8988T (cell line): ENCODE data around the gene SRGAP1.
A peak's percentile ranks its signal among the peaks of the same experiment; 100 is the strongest.
"Not testable (repeated sequence)": the region's sequence is repeated elsewhere in the genome, so short reads cannot be mapped to it uniquely, and the experiment has no call there.

ENCODE experiments used
- DNase-seq: peaks from one replicate; pipeline ENCODE4 v3.0.0; 2011

SRGAP1 gene

DNA sequence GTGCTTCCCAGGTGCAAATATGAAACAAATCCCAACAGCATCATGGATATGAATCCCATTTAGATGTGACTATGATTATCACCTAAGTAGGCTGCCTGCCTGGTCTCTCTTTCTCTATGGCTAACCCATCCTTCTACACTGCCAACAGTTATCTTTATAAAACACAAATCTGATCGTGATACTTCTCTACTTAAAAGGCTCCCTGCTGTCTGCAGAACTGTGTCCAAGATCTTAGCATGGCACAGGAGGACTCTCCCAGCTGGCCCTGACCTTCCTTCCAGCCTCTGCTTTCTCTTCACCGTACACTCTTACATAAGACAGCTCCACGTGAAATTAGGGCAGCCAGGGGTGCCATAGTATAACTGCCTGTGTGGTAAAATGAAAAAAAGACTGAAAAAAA lies 3.5 kb upstream of the SRGAP1 start:
- no peak for DNase-seq

DNA sequence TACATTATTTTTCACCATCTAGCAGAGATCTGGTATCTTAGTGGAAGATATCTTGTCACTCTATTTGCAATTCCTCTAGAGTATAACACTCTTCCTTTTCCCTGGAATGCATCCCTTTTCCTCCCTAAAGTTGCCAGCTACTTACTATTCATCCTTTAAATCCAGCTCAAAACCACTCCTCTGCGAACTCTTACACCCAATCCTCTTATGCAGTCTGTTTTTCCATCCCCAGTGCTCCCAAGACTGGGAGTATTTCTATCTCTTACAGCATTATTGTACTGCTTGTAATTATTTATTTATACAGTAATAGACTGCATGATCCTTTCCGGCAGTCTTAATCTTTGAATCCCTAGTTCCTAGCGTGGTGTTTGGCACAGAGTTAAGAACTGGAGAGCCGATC lies 2.9 kb upstream of the SRGAP1 start:
- DNase-seq = no peak

DNA sequence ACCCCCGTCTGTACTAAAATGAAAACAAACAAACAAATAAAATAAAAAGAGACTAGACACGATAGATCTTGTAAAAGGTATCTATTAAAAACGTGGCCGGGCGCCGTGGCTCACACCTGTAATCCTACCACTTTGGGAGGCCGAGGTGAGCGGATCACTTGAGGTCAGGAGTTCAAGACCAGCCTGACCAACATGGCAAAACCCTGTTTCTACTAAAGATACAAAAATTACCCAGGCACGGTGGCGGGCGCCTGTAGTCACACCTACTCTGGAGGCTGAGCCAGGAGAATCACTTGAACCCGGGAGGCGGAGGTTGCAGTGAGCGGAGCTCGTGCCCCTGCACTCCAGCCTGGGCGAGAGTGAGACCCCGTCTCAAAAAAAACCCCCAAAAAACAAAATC lies 1.8 kb upstream of the SRGAP1 start:
- not testable (repeated sequence) for DNase-seq

DNA sequence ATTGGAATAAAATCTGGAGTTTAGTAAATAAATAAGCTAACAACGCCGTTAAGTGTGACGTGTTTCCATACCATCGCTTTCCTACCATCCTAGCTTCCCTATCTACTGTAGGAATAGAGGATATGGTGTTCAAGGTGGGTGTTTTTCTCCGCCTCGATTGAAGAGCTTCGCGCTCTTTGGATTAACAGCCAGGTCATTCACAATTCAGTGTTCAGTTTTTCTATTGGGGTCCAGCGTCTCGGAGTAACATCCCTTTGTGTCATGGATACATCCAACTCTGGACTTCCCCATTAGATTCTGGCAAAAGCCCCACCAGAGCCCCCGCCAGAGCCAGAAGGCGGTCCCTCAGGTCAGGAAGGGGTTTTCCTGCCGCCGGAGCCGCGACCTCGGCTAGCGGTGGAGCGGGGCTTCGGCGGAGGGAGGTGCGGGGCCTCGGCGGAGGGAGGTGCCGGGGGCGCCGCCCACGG lies 1.2 kb upstream of the SRGAP1 start:
- DNase-seq = no peak

DNA sequence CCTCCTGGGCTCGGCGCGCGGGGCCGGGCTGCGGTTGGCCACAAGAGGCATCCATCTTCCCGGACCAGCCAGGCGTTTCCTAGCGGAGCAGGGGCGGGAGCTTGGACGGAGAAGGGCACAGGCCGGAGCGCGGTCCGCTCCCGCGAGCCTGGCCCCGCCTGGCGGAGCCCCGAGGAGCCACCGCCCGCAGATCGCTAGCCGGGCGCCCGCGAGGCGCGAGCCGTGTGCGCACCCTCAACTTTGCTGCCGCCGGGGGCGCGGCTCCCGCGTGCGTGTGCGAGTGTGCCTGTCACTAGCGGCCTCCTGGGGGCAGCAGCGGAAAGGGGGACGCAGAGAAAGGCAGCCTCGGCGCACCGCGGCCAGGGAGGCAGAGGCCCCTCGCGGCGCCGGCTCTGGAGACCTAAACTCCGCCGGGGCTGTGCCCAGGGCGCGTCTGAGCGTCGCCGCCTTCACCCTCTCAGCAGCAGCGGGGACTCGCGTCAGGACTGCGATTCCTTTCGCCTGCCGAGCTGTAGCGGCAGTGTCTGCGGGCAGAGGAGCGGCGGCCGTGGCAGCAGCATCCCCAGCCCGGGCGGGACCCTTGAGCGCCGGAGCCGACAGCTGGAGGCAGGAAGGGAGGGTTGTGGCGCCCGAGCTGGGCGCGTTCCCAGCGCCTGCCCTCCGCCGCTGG lies 644 bp upstream of the SRGAP1 start:
- DNase-seq = peak; percentile 84

DNA sequence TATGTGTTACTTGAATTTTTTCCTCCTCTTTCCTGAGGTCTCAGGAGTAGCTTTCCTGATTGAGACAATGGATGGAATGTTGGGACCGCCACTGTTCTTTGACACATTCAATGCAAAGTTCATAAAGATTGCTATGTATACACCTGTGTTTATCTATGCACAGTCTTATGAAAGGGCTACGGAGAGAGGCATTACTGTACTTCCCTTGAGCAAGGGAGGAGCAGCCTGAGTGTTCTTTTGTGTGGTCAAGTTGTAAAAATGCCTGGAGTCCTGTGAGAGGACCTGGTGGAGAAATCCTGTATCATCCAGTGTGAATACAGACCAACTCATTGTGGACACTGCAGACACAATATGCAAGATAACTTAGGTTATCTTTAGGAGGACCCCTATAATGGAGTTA lies 1.2 kb downstream of the SRGAP1 start:
- DNase-seq = no peak

DNA sequence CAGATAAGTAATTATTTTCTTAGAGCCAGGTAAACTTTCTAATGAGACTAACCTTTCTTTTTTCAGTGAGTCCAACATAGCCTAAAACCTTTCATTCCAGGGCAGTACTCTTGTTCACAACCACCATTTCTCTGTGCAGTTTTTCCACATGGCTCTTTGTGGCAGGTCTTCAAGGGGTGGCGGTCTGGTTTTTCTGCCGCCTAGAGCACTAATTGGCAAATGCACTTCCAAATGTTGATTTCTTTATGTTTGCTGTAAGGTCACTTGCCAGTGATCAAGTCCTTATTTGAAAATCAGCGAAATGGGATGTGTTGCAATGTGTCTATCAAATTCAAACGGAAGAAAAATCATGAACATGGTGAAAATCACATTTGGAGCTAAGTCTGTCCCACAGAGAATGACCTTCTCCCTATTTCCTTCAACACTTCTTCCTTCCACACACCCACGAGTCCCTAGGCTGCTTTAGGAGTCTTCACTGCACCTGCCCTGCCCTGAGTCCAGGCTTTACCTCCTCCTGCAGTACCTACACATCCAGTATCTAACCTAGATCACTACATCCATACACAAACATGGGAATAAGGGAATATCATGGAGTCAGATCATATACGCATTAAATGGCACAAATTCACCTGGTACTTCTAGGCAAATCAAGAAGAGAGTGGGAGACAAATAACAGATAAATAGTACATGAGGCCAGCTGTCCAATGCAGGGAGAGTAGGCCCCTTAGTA lies 1.9 kb downstream of the SRGAP1 start:
- no peak for DNase-seq

DNA sequence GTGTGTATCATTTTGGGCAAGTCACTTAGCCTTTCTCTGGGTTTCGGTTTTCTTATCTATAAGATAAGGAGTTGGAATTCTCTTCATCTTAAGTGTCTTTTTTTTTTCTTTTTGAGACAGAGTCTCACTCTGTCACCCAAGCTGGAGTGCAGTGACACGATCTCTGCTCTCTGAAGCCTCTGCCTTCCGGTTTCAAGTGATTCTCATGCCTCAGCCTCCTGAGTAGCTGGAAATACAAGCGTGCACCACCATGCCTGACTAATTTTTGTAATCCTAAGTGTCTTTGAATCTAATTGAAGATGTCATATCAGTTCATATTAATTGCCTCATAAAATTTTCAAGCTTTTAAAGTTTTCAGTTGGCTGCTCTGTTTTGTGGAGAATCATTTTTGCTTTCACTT lies 4.0 kb downstream of the SRGAP1 start:
- DNase-seq = no peak

DNA sequence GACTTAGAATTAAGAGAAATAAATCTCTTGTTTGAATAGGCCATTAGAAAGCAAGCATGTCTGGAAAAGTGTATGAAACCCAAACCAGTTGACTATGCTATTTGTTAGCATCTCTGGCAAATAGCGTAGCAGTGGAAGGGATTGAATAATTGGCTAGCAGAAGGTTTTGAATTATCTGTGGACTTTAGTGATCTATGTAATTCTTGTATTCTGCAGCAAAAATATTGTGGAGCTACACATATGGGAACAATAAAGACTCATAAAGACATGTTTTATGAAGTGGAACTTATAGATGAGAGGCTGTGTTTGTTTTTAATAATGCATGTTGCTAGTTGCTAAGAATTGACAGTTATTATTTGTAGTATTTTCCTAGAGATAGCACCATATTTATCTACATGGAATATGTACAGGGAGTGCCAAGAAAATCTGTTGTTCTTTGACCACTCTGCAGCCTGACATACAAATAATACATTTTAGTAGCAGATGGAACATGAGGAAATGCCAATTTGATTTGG lies 4.7 kb downstream of the SRGAP1 start:
- DNase-seq = no peak

DNA sequence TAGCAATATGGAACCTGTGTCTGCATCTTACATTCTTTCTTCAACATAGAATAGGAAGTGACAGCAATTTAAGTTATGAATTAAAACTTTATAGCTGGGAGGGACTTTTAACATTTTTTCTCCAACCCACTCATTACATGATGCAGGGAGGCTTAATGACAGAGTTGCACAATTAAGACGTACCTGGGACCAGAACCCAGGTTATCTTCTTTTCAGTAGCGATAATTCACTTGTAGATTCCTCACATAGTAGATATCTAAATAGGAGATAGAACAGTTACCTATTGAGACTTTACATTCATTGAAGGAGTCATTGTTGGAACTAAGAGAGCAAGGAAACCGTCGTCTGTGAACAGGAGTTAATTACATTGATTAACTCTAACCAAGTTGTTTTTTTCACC lies 5.1 kb downstream of the SRGAP1 start:
- no peak for DNase-seq

DNA sequence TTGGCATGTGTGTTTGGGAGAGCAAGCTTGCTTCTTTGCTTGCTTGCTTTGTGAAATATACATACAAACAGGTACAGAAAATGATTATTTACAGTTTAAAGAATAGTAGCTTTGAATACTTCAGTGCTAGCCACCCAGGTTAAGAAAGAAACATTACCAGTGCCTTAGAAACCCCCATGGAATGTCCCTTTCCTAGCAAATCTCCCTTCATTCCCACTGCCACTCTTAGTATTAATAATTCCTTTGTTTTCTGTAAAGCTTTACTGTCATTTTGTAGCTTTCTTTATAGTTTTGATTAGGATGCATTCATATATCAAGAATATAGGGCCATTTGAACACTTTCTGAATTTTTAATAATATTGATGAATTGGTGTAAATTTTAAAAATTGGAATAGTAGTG lies 9.5 kb downstream of the SRGAP1 start:
- DNase-seq = no peak

DNA sequence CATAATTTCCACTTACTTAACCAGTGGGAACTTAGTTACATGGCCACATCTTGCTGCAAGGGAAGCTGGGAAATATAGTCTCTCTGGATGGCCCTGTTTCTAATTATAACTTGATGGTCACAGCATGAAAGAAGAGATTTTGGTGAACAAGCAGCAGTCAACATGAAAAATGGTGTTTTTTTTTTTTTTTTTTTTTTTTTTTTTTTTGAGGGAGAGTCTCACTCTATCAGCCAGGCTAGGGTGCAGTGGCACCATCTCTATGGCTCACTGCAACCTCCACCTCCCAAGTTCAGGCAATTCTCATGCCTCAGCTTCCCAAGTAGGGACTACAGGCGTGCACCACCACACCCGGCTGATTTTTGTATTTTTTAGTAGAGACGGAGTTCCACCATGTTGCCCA lies 10.8 kb downstream of the SRGAP1 start:
- DNase-seq = no peak

DNA sequence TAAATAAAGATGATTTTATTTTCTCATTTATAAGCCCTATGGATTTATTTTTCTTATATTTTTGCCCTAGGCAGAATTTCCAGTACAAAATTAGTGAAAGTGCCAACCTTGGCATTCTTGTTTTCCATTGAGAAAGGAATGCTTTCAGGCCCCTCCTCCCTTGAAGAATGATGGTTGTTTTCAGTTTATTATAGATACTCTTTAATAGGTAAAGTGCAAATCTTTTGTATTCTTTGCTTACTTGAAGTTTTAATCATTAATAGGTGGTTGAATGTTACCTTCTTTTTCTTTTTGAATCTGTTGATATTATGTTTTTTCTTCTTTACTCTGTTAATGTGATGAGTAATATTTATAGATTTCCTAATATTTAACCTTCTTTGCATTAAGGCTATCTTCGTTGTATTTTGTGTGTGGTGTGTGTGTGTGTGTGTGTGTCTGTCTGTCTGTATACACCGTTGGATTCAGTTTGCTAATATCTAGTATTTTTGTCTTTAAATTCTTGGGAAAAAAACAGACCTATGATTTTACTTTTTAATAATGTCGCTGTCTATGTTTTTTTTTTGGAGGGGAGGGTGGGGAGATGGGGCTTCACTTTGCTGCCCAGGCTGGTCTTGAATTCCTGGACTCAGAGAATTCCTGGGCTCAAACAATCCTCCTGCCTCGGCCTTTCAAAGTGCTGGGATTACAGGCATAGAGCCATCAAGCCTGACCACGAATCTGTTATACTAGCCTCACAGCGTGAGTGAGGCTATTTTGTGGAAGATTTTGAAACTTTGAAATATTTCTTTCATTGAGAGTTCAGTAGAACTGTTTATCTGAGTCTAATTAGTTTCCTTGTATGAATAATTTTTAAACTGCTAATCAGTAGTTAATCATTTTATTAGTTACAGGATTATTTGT lies 13.5 kb downstream of the SRGAP1 start:
- DNase-seq = no peak

DNA sequence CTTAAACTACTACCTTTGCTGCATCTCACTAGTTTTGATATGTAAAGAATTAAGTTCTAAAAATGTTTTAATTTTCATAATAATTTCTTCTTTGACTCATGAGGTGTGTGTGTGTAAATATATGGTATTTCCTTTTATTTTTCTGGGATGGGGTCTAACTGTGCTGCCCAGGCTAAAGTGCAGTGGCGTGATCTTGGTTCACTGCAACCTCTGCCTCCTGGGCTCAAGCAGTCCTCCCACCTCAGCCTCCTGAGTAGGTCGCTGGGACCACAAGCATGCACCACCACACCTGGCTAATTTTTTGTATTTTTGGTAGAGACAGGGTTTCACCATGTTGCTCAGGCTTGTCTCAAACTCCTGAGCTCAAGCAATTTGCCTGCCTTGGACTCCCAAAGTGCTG lies 15.4 kb downstream of the SRGAP1 start:
- not testable (repeated sequence) for DNase-seq

DNA sequence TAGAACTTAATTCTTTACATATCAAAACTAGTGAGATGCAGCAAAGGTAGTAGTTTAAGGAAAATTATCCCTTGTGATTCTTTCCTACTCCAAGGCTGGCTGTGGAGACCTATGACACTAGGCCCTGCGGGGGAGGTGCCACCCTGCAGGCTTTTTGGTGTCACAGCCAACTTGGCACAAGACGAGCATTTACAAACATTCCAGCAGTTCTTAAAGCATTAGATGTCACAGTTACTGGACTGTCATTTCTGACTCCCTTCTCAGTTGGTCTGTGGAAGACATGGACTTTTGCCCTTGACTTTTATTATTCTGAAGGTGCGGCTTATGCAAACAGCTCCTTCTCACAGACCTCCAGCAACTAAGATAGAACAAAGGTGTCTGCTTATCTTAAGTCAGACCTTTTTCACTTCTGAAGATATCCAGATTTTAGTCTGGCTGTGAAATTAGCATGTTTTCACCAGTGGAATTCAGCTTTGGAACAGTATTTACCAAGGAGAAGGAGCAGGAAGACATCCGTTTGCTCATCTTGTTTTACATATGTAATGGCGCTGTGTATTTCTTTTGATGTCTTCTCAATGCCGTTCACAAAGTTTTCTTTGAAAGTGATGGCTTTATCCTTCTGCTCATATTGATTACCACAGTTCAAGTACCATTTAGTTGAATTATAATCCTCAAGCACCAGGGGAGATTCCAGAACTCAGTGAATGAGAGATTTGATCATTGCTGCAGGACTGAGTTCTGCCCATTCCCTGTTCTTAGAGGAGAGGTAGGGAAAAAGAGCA lies 17.9 kb downstream of the SRGAP1 start:
- no peak for DNase-seq

DNA sequence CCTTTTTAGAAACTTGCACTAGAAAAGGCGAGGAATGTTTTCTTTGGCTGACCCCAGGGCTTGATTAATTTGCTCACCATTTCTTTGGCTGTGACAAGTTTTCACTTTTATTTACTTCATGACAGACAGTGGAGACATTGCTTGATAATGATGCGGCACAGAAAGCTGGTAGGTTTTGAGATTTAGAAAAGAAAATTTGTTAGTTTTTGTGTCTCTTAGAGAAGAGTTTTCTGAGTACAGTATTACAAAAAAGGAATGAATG lies 18.4 kb downstream of the SRGAP1 start:
- no peak for DNase-seq

DNA sequence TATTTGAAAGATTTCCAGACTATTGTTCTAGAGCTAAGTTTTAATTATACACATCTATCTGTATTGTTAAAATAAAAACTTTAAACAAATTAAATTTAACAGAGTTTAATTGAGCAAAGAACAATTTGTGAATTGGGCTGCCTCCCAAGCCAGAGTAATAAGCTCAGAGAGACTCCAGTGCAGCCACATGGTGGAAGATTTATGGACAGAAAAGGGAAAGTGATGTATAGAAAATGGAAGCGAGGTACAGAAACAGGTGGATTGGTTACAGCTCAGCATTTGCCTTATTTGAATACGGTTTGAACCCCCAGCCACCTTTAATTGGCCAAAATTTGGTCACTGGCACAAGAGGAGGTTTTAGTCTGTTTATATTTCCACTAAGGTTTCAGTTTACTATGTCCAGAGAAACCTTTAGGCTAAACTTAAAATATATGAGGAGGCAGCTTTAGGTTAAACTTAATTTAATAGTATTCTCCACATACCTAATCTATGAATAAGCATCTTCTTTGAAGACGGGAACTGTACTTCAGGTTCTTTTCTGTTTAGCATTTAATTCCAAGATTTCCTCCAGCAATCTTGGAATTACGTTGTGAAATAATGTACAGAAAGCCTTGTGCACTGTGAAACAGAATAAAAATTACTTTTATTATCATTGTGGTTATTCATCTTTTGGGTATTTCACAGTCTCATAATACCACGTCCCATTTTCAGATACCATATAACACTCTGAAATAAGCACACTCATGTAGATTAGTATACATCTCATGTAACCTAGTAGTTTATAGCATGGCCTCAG lies 19.4 kb downstream of the SRGAP1 start:
- no peak for DNase-seq

DNA sequence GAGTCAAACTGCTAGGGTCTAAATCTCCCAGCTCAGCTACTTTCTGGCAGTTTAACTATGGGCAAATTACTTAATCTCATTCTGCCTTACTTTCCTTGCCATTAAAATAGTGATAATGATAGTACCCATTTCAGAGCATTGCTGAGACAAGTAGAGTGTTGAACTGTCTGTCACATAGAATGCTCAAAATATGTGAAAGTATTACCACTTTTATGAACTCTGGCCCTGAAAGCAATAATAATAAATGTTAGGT lies 19.9 kb downstream of the SRGAP1 start:
- DNase-seq = no peak

DNA sequence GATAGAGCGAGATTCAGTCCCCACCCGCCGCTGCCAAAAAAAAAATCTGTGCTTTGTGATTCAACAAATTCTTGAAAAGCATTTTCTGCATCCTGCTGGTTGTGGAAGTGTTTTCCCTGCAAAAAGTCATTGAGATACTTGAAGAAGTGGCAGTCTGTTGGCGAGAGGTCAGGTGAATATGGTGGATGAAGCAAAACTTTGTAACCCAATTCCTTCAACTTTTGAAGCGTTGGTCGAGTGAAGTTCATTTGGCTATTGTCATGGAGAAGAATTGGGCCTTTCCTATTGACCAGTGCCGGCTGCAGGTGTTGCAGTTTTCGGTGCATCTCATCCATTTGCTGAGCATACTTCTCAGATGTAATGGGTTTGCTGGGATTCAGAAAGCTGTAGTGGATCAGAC lies 20.9 kb downstream of the SRGAP1 start:
- DNase-seq = no peak

DNA sequence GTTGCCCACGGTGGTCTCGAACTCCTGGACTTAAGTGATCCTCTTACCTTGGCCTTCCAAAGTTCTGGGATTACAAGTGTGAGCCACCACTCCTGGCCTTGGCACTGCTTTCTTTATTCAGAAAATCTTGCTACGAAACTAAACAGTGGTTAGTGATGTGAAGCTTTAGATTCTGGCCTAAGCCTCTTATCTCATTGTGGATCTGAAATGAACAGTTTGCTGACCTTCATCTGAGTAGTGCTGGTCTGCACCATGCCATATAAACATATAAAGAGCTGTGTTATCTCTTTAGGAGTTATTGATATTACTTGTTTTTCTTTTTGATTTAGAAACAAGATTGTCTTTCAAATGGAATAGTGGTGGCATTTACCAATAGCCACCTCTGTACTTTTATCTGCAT lies 22.6 kb downstream of the SRGAP1 start:
- no peak for DNase-seq

DNA sequence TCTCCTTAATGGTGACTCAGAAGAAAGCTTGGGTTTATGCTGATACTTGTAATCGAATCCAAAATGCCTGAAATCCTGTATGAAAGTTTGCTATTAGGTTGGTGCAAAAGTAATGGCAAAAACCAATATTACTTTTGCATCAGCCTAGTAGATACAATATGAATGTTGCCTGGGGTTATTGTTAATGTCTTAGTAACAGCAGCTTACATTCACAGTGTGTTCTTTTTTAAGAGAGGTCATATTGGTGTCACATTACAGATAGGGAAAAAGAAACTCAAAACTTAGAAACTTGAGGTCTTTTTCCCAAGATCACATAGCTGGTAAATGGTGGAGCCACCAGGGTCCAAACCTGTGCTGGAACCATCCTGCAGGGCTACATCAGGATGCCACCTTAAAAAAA lies 25.2 kb downstream of the SRGAP1 start:
- DNase-seq = no peak

DNA sequence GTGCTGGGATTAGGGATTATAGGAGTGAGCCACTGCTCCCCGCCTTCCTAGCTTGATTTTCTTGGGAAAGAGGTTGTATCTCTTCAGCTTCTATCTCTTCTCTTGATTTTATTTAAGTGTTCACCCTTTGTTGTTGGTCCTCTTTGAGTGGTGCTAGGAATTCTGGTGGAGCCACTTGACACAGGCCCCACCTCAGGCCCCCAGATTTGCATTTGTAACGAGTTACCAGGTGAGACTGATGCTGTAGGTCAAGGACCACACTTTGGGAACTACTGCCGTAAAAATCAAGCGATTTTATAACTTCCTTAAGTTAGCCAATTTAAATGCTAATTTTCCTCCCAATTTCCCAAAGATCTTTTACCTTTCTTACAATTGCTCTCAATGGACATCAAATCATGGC lies 26.3 kb downstream of the SRGAP1 start:
- no peak for DNase-seq
